Prostate gland (tissue), 2 donors: Measurements from ENCODE around the gene KLF11.

Experiments used
- CTCF ChIP-seq, 4 experiments: fragments of 200-600 bp in 2 of 4; fragments of 450-650 bp in 2 of 4; sonication (generic) in 2 of 4; IDR thresholded peaks; 1 replicate in 3 of 4; 2 replicates in 1 of 4; pipeline ENCODE4 v1.5.1; 2016 to 2019; ENCODE audit warnings: antibody characterized with exemption in 4 of 4, mild to moderate bottlenecking in 2 of 4, moderate library complexity in 2 of 4
- POLR2A ChIP-seq: fragments of 450-650 bp; IDR thresholded peaks from one replicate; pipeline ENCODE4 v1.6.1; 2016; ENCODE audit warnings: antibody characterized with exemption, mild to moderate bottlenecking
- POLR2AphosphoS5 ChIP-seq: sonication (generic); formaldehyde crosslinking; IDR thresholded peaks from one replicate; pipeline ENCODE4 v1.6.1; 2017; ENCODE audit warnings: antibody characterized with exemption

- TF ChIP-seq POLR2A, result no peak
- no peak for TF ChIP-seq CTCF (IDR thresholded peaks at IDR 0.05)
- no peak for TF ChIP-seq POLR2AphosphoS5
These were observed 21.8 kb downstream of the KLF11 start for GRCh38 chr2:10064932-10065772.
